ENCODE measurements around the gene RXFP4.

RXFP4 gene

DNA sequence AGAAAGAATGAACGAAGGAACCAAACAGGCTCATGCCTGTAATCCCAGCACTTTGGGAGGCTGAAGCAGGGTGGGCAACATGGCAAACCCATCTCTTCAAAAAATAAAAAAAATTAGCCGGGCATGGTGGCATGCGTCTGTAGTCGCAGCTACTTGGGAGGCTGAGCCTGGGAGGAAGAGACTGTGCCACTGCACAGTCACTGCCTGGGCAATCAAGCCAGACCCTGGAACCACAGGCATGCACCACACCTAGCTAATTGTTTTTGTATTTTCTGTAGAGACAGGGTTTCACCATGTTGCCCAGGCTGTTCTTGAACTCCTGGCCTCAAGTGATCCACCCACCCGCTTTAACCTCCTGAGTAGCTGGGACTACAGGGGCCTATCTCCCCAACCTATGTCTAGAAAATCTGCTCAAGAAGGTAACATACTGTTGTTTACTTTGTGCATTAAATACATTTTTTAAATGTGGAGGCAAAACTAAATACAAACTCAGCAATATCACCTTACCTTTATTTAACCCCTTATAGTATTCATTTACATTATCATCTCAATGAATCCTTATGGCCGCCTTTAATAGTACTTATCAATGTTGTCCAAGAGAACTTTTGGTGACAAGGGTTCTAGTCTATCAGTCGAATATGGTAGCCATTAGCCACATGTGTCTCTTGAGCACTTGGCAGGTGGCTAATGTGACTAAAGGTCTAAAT is 10.0 kb upstream of the RXFP4 start:
- peak; percentile 89 for DNase-seq (ENCODE audit: low spot score)

- DNase-seq (ENCODE audit: low spot score): peak; percentile 92
These were observed 9.4 kb upstream of the RXFP4 start for GRCh38 chr1:155932081-155932480.

GRCh38 chr1:155932487-155932886 is 9.0 kb upstream of the RXFP4 start:
- DNase-seq (ENCODE audit: low spot score): peak; percentile 31

DNA sequence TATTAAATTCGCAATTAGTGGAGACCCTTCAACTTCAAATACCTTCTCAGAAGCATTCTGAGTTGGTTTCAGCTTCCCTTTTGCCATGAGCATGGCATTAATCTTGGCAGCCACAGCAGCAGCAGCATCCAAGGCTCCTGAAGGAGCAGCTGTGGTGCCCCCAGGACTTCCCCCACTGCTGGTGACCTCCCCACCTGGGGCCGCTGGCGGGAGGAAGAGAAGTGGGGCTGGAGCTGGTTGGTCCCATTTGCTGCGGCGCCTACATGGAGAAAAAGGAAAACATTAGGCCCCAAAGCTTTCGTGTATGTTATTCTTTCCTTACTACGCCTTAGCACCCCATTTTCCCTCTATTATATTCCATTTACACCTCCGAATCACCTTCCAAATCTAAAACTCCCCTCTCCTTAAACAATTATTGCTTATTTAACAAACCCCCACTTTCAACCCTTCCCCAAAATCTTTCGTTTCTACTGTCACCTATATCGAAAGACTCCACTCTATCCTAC is 7.8 kb upstream of the RXFP4 start:
- no peak for DNase-seq (ENCODE audit: low spot score)

DNA sequence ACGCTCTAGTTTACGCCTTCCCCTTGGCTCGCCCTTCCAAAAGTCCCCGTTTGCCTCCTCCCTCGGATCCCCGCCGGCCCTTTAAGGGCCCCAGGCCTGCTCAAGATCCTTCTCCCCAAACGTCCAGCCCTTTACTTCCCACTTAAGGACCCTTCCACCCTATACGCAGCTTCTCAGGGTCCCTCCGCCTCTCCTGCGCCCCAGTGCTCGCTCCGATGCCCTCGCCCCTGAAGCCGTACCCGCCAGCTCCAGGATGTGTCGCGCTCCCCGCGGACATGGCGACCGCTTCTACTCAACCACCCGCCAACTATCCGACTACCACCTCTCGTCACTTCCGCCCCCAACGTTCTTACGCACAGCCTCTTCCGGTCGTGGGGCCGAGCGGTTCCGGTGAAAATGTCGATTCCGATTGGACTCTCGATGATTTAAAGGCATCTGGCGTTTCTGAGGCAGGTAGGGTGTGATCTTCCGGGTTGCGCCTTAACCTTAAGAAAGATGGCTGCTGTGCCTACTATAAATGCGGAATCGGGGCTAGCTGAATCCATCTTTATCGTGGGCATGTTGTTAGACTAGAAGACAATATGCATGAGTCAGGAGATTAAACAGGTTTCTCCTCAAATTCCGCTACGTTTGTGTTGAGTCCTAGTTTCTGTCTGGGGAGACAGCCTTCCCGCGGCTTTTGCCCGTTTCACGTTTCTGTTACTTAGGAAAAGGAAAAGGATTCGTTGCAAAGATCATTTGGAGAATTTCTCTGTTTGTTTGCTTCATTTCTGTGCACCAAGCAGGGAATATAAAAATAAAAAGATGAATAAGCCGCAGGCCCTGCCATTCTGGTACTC is 7.1 kb upstream of the RXFP4 start, which contains the start of gene KHDC4:
KHDC4 (minus strand) TSS at position 317 of the 839 bp plus-strand sequence; CDS start at position 277, 40 bp downstream.
- peak; percentile 100 for DNase-seq (ENCODE audit: low spot score)

DNA sequence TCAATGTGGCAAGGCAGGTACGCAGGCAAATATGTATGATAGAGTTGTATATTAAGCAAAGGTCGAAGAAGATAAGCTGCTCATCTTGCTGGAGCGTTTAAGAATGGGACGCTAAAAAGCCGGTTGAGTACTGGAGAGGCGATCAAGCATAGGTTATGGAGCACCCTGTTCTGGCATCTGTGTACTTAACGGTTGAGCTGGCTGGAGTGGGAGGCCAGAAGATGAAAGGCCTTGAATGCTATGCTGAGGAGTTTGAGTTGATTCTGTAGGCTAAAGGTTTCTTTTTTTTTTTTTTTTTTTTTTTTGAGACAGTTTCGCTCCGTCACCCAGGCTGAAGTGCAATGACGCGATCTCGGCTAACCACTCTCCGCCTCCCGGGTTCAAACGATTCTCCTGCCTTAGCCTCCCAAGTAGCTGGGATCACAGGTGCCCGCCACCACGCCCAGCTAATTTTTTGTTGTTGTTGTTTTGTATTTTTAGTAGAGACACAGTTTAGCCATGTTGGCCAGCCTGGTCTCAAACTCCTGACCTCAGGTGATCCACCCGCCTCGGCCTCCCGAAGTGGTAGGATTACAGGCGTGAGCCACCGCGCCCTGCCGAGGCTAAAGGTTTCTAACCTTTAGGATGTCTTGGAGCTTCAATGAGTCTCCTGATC is 6.4 kb upstream of the RXFP4 start:
- DNase-seq (ENCODE audit: low spot score): peak; percentile 74

GRCh38 chr1:155938220-155938627 is 3.2 kb upstream of the RXFP4 start:
- peak; percentile 69 for DNase-seq (ENCODE audit: low spot score)

DNA sequence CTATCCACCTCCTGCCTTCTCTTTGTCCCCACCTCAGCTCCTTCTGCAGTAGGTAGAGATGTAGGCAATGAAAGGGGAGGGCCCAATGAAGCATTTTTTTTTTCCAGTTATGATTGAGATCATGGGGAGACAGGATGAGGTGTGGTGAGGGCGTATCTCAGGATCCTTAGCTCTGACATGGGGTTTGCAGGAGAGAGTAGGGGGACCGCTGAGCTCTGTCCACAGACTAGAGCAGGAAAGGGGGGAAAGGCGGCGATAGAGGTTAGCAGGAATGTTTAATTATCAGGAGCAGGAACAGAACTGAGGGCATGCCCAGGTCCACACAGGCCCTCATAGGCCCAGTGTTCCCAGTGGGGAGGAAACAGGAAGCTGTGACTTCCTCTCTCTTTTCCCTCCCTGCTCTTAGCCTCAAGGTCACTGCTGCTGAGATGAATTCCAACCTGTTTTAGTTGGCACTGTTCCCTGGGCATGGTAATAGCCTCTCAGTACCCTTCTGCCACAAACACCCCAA is 901 bp upstream of the RXFP4 start:
- peak; percentile 70 for DNase-seq (ENCODE audit: low spot score)

GRCh38 chr1:155941845-155942531 is 550 bp downstream of the RXFP4 start:
- no peak for DNase-seq (ENCODE audit: low spot score)

GRCh38 chr1:155942578-155943141 is 1.2 kb downstream of the RXFP4 start:
- no peak for DNase-seq (ENCODE audit: low spot score)

DNA sequence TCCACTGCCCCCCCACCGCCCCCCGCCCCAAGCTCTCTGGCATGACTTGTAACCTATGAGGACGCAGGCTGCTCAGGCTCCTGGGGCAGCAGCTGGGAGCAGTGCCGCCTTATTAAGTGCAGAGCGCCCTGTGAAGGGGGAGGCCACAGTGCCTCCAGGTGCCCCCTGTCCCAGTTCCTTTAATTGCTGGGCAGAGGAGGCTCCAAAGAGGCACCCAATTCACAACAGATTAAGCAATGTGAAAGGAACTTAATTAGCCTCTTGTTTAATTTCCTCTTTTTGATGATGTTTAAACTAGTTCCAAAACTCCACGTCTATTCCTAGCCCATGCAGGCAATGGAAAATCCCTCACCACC is 3.0 kb downstream of the RXFP4 start:
- DNase-seq (ENCODE audit: low spot score): no peak

DNA sequence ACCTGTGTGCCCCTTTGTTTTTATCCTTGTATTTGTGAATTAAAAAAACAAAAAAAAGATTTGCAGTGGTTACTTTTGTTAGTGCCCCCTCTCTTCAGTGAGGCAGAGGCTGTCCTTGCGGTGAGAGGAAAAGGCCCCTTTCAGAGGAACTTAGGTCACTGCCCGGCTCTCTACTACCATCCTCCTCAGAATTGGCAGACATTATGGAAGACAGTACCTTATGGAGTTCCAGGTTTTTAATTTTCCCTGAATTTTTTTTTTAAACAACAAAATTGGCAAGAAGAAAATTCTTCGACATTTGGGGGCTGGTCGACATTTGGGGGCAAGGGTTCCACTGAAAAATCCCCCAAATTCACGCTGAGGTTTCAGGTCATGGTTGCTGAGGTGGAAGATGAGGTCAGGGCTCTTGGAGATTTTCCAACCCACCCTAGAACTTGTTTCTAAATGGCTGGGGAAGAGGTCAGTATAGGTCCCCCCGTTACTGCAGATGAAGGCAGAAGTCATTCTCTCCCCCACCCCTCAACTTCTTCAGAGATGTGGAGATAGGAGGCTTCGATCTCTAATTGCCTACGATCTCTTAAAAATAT is 5.3 kb downstream of the RXFP4 start:
- DNase-seq (ENCODE audit: low spot score): no peak

- no peak for DNase-seq (ENCODE audit: low spot score)
These were observed 5.9 kb downstream of the RXFP4 start for GRCh38 chr1:155947292-155947691.

GRCh38 chr1:155947741-155948140 is 6.3 kb downstream of the RXFP4 start:
- DNase-seq (ENCODE audit: low spot score): no peak

- DNase-seq (ENCODE audit: low spot score): no peak
These were observed 9.4 kb downstream of the RXFP4 start for GRCh38 chr1:155950829-155951228.

- no peak for DNase-seq (ENCODE audit: low spot score)
These were observed 10.5 kb downstream of the RXFP4 start for GRCh38 chr1:155951753-155952504.

DNA sequence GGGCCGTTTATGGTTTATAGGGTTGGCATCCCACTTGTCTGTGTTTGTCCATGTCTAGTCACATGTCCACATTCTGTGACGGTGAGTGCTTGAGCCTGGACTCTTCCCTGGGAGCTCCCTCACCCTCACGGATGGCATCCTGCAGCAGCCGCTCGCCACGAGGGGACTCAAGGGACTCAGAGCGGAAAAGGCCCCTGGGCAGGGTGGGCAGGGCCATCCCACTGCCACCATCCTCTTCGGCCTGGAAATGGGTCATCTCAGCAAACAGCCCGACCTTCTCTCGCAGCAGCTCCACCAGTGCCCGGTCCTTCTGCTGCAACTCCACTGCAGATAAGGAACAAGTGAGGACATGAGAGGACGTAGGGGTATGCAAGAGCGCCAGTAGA is 11.1 kb downstream of the RXFP4 start:
- DNase-seq (ENCODE audit: low spot score): no peak

DNA sequence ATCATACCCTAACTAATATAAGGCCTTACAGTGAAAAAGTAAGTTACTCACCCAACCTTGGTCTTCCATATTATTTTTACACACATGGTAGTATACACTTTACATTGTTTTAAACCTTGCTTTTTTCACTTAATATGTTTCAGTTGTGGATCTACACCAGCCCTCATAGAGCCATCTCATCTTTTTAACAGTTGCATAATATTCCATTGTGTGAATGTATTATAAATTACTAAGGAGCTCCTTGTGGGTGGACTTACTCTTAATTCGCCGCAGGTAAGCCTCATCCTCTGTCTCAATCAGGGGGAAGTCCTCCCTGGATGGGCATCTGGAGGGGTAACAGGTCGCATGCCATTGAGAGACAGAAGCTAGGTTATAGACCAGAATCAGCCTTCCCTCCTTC is 13.2 kb downstream of the RXFP4 start:
- no peak for DNase-seq (ENCODE audit: low spot score)

GRCh38 chr1:155957411-155957915 is 16.0 kb downstream of the RXFP4 start:
- DNase-seq (ENCODE audit: low spot score): no peak

DNA sequence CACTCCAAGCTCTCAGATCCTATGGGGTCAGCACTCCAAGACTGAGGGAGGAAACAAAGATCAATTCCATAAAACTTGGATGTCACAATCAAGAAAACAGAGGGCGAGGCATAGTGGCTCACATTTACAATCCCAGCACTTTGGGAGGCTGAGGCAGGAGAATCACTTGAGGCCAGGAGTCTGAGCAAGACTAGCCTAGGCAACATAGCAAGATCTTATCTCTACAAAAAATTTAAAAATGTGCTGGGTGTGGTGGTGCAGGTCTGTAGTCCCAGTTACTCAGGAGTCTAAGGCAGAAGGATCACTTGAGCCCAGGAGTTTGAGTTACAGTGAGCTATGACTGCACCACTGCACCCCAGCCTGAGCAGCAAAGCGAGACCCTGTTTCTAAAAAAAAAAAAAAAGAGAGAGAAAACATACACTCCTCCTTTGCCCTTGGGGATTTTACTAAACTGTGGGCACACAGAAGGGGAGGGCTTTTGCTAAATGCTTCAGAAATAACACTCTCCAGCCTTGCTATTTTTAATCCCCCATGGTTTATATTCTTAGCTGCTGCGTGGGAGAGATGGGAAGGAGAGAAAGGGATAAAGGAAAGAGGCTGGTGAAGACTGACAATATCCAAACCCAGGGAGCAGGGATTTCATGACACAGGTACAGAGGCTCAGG is 18.8 kb downstream of the RXFP4 start:
- no peak for DNase-seq (ENCODE audit: low spot score)

All from kidney tubule cell (primary cell).